CD14-positive monocyte (primary cell): ENCODE results near the gene FAM234A. TPM values are rescaled to one million over a fixed set of nuclear protein-coding genes. Genes with fewer than 3 reads are reported as not detected.

ENCODE experiments used
- DNase-seq, 3 donors: peaks; one replicate each; pipeline ENCODE4 v3.0.0-alpha.2; 2011 to 2022
- H2AFZ ChIP-seq: 2 replicates; pipeline ENCODE4 v1.6.0; 2012; ENCODE audit warnings: mild to moderate bottlenecking, low read depth, low read length, inconsistent platforms; ENCODE audit not compliant: insufficient read depth, poor library complexity, severe bottlenecking
- H3K27ac ChIP-seq, 2 donors: 1 replicate in 1 of 2; 2 replicates in 1 of 2; pipeline ENCODE4 v1.5.1; 2012 to 2013; ENCODE audit warnings: low read length in 2 of 2, control low read depth in 1 of 2, inconsistent platforms in 1 of 2, low read depth in 1 of 2, mild to moderate bottlenecking in 1 of 2
- H3K27me3 ChIP-seq, 2 donors: one replicate each; pipeline versions ENCODE4 v1.6.0 to v1.6.1; 2011 to 2013; ENCODE audit warnings: low read length in 2 of 2; ENCODE audit not compliant: control insufficient read depth in 2 of 2, insufficient read depth in 2 of 2
- H3K36me3 ChIP-seq, 2 donors: replicated peaks in 1 of 2; 1 replicate in 1 of 2; 2 replicates in 1 of 2; pipeline versions ENCODE4 v1.5.1 to v1.6.1; 2012 to 2013; ENCODE audit warnings: low read length in 2 of 2, control low read depth in 1 of 2, inconsistent platforms in 1 of 2, mild to moderate bottlenecking in 1 of 2; ENCODE audit not compliant: insufficient read depth in 2 of 2, control insufficient read depth in 1 of 2
- H3K4me1 ChIP-seq, 2 donors: 1 replicate in 1 of 2; 2 replicates in 1 of 2; pipeline versions ENCODE4 v1.5.1 to v1.6.1; 2012 to 2013; ENCODE audit warnings: low read length in 2 of 2, control low read depth in 1 of 2, inconsistent platforms in 1 of 2, mild to moderate bottlenecking in 1 of 2, moderate library complexity in 1 of 2; ENCODE audit not compliant: insufficient read depth in 2 of 2, control insufficient read depth in 1 of 2
- H3K4me2 ChIP-seq: replicated peaks from 2 replicates; pipeline ENCODE3; 2012; ENCODE audit warnings: low read length, moderate library complexity, mild to moderate bottlenecking; ENCODE audit not compliant: poor library complexity, severe bottlenecking; ENCODE audit errors: extremely low read depth
- H3K4me3 ChIP-seq, 3 experiments: fragments of 200-600 bp in 1 of 3; sonication (generic) in 1 of 3; replicated peaks in 1 of 3; 1 replicate in 2 of 3; 2 replicates in 1 of 3; pipeline ENCODE4 v1.5.1; 2011 to 2013; ENCODE audit warnings: low read length in 3 of 3, mild to moderate bottlenecking in 3 of 3, control low read depth in 2 of 3, low read depth in 2 of 3, inconsistent platforms in 1 of 3, moderate library complexity in 1 of 3
- H3K79me2 ChIP-seq: 2 replicates; pipeline ENCODE4 v1.6.0; 2012; ENCODE audit warnings: mild to moderate bottlenecking, control low read depth, inconsistent platforms, low read length, moderate library complexity; ENCODE audit not compliant: insufficient read depth
- H3K9ac ChIP-seq: 2 replicates; pipeline ENCODE4 v1.6.0; 2017; ENCODE audit warnings: low read length, mild to moderate bottlenecking; ENCODE audit not compliant: insufficient read depth, poor library complexity, severe bottlenecking
- H3K9me3 ChIP-seq, 2 donors: replicated peaks in 1 of 2; 1 replicate in 1 of 2; 2 replicates in 1 of 2; pipeline versions ENCODE4 v1.5.1 to v1.6.1; 2012 to 2013; ENCODE audit warnings: low read length in 2 of 2, control low read depth in 1 of 2; ENCODE audit not compliant: control insufficient read depth in 1 of 2, insufficient read depth in 1 of 2
- H4K20me1 ChIP-seq: 2 replicates; pipeline ENCODE4 v1.6.0; 2012; ENCODE audit warnings: mild to moderate bottlenecking, low read length, control low read depth, moderate library complexity; ENCODE audit not compliant: insufficient read depth
- H3K27ac Mint-ChIP-seq, 7 donors: one replicate each; pipeline ENCODE4 v1.8.0; 2020; ENCODE audit warnings: mild to moderate bottlenecking in 7 of 7, mixed read lengths in 7 of 7, moderate library complexity in 6 of 7, inconsistent platforms in 2 of 7
- H3K27me3 Mint-ChIP-seq, 3 donors: one replicate each; pipeline ENCODE4 v1.8.0; 2021 to 2022; ENCODE audit warnings: low read depth in 3 of 3, mild to moderate bottlenecking in 3 of 3, mixed read lengths in 3 of 3, moderate library complexity in 3 of 3, inconsistent platforms in 1 of 3
- H3K36me3 Mint-ChIP-seq, 2 donors: one replicate each; pipeline ENCODE4 v1.8.0; 2020; ENCODE audit warnings: mixed read lengths in 2 of 2, inconsistent platforms in 1 of 2, mild to moderate bottlenecking in 1 of 2
- H3K4me1 Mint-ChIP-seq: one replicate; pipeline ENCODE4 v1.8.0; 2020; ENCODE audit warnings: mild to moderate bottlenecking, mixed read lengths
- H3K4me3 Mint-ChIP-seq, 2 donors: one replicate each; pipeline ENCODE4 v1.8.0; 2020; ENCODE audit warnings: mild to moderate bottlenecking in 2 of 2, mixed read lengths in 2 of 2, moderate library complexity in 1 of 2
- H3K9me3 Mint-ChIP-seq, 7 donors: one replicate each; pipeline ENCODE4 v1.8.0; 2020 to 2022; ENCODE audit warnings: mixed read lengths in 7 of 7, mild to moderate bottlenecking in 6 of 7, moderate library complexity in 6 of 7, inconsistent platforms in 2 of 7
- CTCF ChIP-seq: fragments of 200-600 bp; IDR thresholded peaks from one replicate; pipeline ENCODE4 v1.8.0; 2022; ENCODE audit warnings: antibody characterized with exemption, mild to moderate bottlenecking
- WGBS: methylation state at CpG from one replicate; pipeline ENCODE4 v1.1.5; 2013; ENCODE audit warnings: missing lambda C conversion rate; ENCODE audit not compliant: insufficient coverage; 5-methylcytosine and 5-hydroxymethylcytosine counted together
- intact Hi-C, 2 donors: fragments of 100-400 bp; cut with micrococcal nuclease; formaldehyde crosslinking; loops; one replicate each; pipeline versions ENCODE4 v1.15.0 to v1.15.1; 2023
- polyA plus RNA-seq, 3 donors: library from polyadenylated mRNA; depleted of rRNA in 1 of 3; unstranded in 2 of 3; stranded (reverse) in 1 of 3; fragments of 300-500 nt in 2 of 3; fragments of >200 nt in 1 of 3; fragmentation: Illumina TruSeq in 2 of 3; gene quantifications; 1 replicate in 2 of 3; 2 replicates in 1 of 3; pipeline ENCODE4 v1.2.3, GENCODE V29; 2012 to 2021

The FAM234A gene
- polyA plus RNA-seq, 3 donors = 22.5 to 40.4 (median 25.1) TPM

GRCh38 chr16:192686-193085 lies 41.9 kb upstream of the FAM234A start:
- Histone ChIP-seq H3K36me3 (peaks cover 87 to 99% of the 10 kb centered on the region in 2 donors), H3K4me3 (no peak overlapping the region), H3K79me2 (no peaks in the 10 kb centered on the region), H2AFZ (no peak overlapping the region), H3K9ac (no peak overlapping the region), H3K27ac (no peak overlapping the region), H3K4me1 (no peaks in the 10 kb centered on the region), H3K9me3 (peaks cover 0 to under 1% of the 10 kb centered on the region in 2 donors), H3K27me3 (no peaks in the 10 kb centered on the region), H3K4me2 (no peak overlapping the region), H4K20me1 (peaks cover 12% of the 10 kb centered on the region)
- DNase-seq = no peak
- 95% methylated on average over 9 of the region's 11 CpGs for WGBS
- Mint-ChIP-seq H3K4me3 (no peak overlapping the region), H3K36me3 (peaks cover 83 to 98% of the 10 kb centered on the region in 2 donors), H3K27me3 (peaks cover 0 to 1% (median 0%) of the 10 kb centered on the region in 3 donors), H3K27ac (no peak overlapping the region), H3K4me1 (no peaks in the 10 kb centered on the region), H3K9me3 (peaks cover 0 to 4% (median 0%) of the 10 kb centered on the region in 7 donors)
- no peak for TF ChIP-seq CTCF
- intact Hi-C loops = no loop called here

GRCh38 chr16:193441-193840 lies 41.2 kb upstream of the FAM234A start:
- 95% methylated on average over 8 of the region's 15 CpGs for WGBS
- TF ChIP-seq CTCF = no peak

More at GRCh38 chr16:193441-193840, 41.2 kb upstream of the FAM234A start:
- peaks cover 86 to 100% of the 10 kb centered on the region in 2 donors for H3K36me3 Mint-ChIP-seq
- peaks cover 0 to 3% (median 0%) of the 10 kb centered on the region in 7 donors for H3K9me3 Mint-ChIP-seq
- H3K4me1 Mint-ChIP-seq = no peaks in the 10 kb centered on the region
- no peak for DNase-seq
- H3K4me3 Mint-ChIP-seq = no peak overlapping the region
- Histone ChIP-seq H3K36me3 (peaks cover 90 to 100% of the 10 kb centered on the region in 2 donors), H4K20me1 (peaks cover 12% of the 10 kb centered on the region), H3K27ac (no peak overlapping the region), H3K4me3 (no peak overlapping the region), H3K9ac (no peak overlapping the region), H2AFZ (no peak overlapping the region), H3K27me3 (no peaks in the 10 kb centered on the region), H3K9me3 (no peaks in the 10 kb centered on the region), H3K4me2 (no peak overlapping the region), H3K4me1 (no peaks in the 10 kb centered on the region), H3K79me2 (no peaks in the 10 kb centered on the region)
- intact Hi-C loops = no loop called here
- no peaks in the 10 kb centered on the region for H3K27me3 Mint-ChIP-seq
- peak overlapping the region in 1 of 7 donors; percentile 68 for H3K27ac Mint-ChIP-seq
